ENCODE measurements around the gene ZFC3H1.

ZFC3H1 gene

DNA sequence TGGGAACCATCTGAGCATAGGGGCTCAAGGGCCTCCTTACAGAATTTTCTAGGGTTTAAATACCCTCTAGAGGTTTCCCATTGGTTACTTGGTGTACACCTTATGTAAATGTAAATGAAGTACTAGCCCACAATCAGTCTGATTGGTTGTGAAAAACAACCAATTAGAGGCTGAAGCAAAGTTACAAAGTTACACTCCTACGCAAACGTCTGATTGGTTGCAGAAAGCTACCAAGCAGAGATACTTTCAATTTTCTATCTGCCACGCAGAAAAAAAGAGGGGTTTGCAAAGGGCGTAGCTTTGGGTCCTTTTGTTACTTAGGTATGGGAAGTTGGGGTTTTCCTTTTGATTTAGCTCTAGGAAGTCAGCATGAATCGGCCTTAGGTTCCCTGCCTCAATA, 20.4 kb upstream of the ZFC3H1 start:
- no peak for DNase-seq (ENCODE audit: low spot score)

DNA sequence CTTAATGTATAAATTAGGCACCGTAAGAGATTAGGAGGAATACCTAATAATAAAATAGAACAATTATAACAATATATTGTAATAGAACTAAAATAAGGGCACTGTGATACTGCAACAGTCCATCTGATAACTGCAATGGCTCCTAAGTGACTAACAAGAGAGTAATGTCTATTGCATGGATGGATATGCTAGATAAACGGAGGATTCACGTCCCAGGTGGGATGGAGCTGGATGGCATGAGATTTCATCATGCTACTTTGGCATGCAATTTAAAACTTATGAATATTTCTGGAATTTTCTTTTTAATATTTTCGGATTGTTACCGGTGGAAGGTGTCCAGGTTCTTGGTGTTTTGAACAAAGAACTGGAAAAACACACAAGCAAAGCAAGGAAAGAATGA, 20.0 kb upstream of the ZFC3H1 start:
- DNase-seq (ENCODE audit: low spot score), result no peak

GRCh38 chr12:71682466-71682865, 18.8 kb upstream of the ZFC3H1 start:
- DNase-seq (ENCODE audit: low spot score), result no peak

DNA sequence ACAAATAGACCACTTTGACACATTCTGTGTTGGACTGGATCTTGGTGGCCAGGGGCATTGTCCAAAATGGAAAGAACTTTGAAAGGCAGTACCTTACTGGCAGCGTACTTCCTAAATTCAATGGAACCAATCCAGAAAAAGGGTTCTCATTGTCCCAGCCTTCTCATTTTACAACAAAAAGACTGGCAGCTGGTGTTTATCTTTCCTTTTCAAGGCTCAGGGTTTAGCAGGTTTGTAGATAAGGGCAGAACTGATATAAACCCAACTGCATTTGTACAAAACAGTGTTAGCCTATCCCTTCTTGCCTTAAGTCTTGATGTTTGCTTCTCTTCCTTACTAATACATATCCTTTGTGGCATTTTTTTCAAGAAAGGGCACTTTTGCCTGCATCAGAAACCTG, 8.2 kb upstream of the ZFC3H1 start:
- DNase-seq (ENCODE audit: low spot score), result no peak

DNA sequence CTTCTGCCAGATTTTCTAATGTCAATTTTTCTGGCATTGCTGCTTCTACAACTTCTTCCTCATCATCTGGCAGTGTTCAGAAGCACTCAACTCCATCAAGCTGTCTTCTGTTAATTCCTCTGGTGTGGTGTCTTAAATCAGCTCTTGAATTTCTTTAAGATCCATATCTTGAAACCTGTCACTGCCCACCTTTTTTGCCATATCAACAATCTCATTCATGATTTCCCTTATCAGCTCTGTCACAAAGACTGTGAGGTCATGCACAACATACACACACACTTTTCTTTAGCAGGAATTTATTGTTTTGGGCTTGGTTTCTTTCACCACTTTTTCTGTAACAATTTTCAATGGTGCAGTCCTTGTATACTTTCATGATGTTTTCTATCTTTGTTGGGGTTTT, 7.7 kb upstream of the ZFC3H1 start:
- DNase-seq (ENCODE audit: low spot score), result no peak

- DNase-seq (ENCODE audit: low spot score), result no peak
These were observed 2.6 kb upstream of the ZFC3H1 start for GRCh38 chr12:71666259-71666658.

DNA sequence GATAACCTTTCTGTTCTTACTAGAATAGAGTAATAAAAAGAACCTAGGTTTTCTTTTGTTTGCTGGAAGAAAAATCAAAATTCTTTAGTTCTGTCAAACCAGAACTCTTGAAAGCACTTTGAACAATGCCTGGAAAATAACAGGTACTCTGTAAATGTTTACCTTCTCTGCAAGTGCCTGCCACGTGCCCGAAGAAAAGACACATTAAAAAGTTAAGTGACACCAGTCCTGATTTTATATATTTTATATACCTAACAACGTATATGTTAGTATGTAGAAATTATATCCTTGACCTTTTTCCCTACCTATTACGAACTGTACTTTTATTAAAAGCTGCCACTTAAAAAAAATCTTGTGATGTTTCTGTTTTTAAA, 1.4 kb upstream of the ZFC3H1 start:
- no peak for DNase-seq (ENCODE audit: low spot score)

DNA sequence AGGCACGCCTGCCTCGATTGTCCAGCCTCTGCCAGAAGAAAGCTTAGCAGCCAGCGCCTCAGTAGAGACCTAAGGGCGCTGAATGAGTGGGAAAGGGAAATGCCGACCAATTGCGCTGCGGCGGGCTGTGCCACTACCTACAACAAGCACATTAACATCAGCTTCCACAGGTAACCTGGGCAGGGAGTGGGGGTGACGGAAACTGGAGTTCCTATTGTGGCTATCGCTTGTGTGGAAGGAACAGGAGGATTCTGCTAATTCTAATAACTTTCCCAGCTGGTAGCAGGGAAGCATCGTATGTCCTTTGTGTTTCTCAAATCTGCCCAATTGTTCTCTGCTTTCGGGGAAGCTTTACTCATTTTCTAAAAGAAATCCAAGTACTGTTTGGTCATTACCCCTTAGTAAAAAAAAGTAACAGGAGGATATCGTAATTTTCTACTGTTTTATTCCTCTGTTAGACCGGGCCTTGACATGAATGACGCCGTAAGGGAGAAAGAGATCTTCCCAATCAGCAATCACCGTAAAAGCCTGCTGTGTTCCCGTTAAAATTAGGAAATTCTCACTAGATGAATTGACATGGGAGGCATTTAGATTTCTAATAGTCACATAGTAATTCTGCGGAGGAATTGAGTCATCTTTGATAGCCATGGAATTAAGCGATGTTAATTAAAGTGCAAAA, 902 bp upstream of the ZFC3H1 start:
- DNase-seq (ENCODE audit: low spot score), result no peak

DNA sequence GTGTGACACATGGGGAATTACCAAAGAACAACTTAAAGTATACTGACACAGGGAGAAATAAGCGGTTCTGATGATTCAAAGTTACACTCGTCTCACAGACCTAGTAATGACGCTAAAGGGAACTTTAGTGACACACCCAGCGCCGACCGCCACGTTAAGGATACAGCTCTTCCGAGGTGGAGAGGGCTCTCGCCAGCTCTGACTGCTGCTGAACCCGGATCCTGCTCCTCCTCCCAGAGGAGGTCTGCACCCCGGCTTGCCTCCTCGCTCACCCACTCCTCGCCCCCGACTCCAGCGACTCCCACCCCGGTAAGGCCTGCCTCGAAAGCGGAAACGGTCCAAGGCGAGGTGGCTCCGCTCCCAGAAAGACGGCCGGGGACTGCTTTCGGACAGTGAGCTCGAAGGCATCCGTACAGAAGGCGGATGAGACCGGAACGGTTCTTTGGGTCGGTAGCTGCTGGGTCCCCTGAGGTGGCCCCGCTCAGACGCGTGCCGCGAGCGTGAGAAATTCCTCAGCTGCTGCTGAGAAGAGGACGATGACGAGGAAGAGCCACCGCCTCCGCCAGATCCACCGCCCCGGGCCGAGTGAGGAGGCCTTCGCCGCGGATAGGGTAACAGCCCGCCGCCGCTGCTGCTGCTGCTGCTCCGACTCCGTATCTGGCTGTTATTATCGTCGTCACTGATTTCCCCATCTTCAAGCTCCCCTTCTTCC, 643 bp downstream of the ZFC3H1 start:
- peak; percentile 14 for DNase-seq (ENCODE audit: low spot score)

GRCh38 chr12:71661977-71662530, 1.6 kb downstream of the ZFC3H1 start:
- DNase-seq (ENCODE audit: low spot score), result no peak

GRCh38 chr12:71656740-71657139, 6.9 kb downstream of the ZFC3H1 start:
- no peak for DNase-seq (ENCODE audit: low spot score)

DNA sequence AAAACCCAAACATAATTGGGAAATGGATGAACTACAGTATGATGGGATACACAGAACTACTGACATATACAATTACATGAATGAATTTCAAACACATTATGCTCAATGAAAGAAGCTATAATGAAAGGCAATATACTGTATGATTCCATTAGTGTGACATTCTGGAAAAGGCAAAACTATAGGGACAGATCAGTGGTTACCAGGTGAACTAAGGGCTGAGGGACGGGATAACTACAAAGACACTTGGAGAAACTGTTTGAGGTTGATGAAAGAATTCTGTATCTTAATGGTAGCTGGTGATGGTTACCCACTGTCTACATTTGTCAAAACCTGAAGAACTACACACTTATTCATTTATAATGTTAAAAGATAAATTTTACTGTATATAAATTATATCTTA, 7.7 kb downstream of the ZFC3H1 start:
- DNase-seq (ENCODE audit: low spot score), result no peak

- no peak for DNase-seq (ENCODE audit: low spot score)
These were observed 8.2 kb downstream of the ZFC3H1 start for GRCh38 chr12:71655495-71655894.

DNA sequence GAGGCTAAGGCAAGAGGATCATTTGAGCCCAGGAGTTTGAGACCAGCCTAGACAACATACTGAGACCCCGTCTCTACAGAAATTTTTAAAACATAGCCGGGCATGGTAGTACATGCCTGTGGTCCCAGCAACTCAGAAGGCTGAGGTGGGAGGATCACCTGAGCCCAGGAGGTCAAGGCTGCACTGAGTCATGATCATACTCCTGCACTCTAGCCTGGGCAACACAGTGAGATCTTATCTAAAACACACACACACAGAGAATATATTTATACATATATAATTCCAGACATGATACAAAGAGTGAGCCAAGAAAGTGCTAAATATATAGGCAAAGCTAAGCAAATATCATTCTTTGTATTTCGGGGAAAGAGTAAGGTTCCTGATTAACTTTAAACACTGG, 9.4 kb downstream of the ZFC3H1 start:
- no peak for DNase-seq (ENCODE audit: low spot score)

- no peak for DNase-seq (ENCODE audit: low spot score)
These were observed 10.5 kb downstream of the ZFC3H1 start for GRCh38 chr12:71653137-71653536.

DNA sequence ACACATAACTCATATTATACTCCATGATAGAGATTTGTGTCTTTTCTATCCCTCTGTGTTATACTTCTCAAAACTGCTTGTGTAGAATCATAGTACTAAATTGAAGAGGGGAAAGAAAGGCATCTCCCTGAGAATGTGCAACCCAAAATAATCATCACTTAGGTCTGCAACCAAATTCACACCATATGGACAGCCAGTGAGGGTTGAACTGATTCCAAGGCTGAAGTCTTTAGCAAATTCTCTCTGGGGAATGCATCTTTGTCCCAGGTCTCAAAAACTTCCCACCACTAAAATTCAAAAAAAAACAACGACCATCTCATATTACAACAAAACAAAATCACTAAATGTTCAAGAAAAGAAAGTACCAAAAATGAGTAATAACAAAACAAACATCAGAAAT, 11.0 kb downstream of the ZFC3H1 start:
- no peak for DNase-seq (ENCODE audit: low spot score)

GRCh38 chr12:71649401-71649800, 14.2 kb downstream of the ZFC3H1 start:
- DNase-seq (ENCODE audit: low spot score), result no peak

- DNase-seq (ENCODE audit: low spot score), result no peak
These were observed 15.1 kb downstream of the ZFC3H1 start for GRCh38 chr12:71648537-71648936.

DNA sequence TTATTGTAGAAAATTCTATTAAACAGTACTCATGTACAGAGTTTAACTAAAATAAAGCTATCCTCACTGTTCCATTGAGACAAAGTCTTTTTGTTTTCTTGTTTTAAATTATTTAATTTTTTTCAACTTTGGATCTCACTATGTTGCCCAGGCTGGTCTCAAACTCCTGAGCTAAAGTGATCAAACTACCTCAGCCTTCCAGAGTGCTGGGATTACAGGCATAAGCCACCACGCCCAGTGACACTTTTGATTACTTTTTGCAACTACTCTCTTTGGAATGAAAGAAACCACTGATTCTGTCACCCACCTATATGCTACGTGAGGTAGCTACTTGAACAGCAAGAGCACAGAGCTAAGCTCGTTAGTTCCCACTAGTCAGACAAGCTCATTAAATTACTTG, 17.1 kb downstream of the ZFC3H1 start:
- DNase-seq (ENCODE audit: low spot score), result no peak

DNA sequence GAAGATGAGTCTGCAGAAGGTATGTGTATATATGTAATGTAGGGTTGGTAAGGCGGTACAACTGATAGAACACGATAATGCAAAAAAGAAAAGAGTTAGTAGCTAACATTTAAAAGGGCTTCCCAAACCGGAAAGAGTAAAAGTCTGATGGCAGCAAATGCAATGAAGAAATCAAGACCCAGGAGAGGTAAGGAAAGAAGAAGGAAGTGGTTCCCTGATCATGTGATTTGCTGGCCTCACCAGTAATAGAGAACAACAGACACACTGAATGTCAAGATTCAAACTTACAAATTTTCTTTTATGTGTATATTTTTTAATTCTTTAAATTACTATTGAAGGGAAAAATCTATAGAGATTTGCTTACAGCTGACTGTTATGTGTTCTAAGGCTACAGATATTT, 18.4 kb downstream of the ZFC3H1 start:
- no peak for DNase-seq (ENCODE audit: low spot score)

DNA sequence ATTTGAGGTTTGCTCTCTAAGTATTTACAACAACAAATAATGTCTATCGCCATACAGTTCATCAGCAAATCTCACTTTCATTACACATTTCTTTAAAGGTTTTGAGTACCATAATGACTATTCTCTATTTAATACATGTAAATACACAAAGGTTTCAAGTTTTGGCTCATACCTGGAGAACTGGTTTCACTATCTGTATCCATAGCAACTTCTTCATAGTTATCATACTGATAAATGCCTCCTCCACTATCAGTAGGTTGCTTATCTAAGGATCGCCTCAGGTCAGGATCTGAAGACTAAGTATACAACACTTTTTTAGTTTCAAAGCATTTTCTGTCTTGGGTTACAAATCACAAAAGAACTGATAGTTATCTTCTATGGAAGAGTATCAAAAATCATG, 21.4 kb downstream of the ZFC3H1 start:
- no peak for DNase-seq (ENCODE audit: low spot score)

DNA sequence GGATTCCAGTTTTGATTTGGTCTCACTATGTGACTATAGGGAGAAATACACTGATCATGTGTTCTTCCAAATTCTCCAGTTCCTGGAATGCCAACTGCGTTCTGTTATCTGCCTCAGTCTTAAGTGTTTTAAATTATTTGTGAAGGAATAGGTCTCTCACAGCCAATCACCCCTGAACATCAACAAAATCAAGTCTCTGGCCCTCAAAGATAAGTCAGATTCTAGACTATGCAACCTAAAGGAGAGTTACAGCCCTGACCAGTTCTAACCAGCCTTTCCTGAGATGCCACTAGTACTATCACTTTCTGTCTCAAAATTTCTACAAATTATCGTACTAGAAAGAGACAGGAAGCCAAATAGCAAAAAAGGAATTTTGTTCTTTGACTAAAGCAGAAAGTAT, 22.3 kb downstream of the ZFC3H1 start:
- no peak for DNase-seq (ENCODE audit: low spot score)

- DNase-seq (ENCODE audit: low spot score), result no peak
These were observed 23.3 kb downstream of the ZFC3H1 start for GRCh38 chr12:71640316-71640715.

DNA sequence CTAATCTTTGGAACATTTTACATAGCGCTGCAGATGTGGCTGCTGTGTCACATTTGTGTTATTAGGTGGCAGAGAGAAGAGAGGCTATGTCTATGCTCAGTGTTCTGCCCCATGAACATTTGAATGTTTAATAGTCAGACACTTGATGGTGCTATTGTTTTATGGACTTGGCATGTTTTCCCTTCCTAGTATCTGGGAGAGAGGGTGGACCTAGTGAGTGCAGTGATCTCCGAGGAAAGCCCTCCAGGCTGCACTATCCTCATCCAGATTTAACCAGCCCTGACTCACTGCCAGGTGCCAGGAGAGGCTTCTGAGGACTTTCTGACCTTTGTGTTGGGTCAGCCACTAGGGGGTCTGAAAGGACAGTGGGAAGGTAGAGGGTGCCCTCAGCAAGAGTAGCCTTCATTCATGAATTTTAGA, 24.3 kb downstream of the ZFC3H1 start:
- DNase-seq (ENCODE audit: low spot score), result no peak

All from HuH-7.5 (cell line).